GM19099 (cell line): ENCODE measurements around the gene PLCG1.

Experiments used
- POLR2A ChIP-seq: IDR thresholded peaks from 3 replicates; pipeline ENCODE4 v1.6.1; 2011; ENCODE audit warnings: low read depth; ENCODE audit not compliant: insufficient read length; ENCODE audit errors: extremely low read depth

Gene PLCG1

DNA sequence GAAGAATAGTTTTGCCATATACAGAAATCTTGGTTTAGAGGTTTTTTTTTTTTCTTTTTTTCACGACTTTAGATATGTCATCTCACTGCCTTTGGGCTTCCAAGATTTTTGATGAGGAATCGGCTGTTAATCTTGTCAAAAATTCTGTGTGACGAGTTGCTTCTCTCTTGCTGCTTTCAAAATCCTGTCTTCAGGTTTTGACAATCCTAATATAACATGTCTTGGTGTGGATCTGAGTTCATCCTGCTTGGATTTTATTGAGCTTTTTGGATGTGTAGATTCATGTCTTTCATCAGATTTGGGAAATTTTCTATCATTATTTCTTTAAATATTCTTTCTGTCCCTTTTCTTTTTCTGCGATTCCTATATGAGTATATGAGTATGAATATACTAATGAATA is 61.1 kb downstream of the PLCG1 start:
- TF ChIP-seq POLR2A: no peak

DNA sequence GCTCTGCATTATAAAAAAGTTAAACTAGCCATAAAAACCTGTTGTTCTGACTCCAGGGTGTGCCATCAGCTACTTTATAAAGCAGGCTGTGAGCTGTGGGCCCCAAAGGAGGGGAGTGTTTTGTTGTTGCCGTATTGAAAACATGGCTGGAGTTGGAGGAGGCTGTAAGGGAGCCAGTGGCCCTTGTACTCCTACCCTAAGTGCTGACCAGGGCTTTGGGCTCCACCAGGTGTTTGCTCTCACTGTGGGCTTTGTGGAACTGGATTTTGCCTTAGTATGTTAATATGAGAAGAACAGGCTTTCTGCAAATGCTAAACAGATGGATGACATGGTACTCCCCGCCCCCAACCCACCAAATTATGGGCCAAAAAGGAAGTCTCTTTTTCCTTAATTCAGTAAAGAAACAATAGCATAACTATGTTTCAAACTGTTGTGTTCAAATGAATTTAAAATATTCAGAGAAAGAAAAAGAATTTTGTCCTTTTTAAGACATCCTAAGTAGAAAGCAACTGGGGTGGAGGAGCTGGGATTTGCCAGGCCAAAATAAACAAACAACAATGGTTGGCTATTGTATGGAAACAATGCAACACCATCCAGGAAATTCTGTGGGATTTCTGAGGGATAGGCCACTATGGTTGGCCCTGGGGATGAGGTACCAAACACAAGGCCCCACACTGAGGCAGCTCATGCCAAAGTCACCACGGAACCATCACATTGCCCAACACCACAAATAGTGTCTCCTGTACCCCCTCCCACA is 63.3 kb downstream of the PLCG1 start:
- TF ChIP-seq POLR2A: no peak

DNA sequence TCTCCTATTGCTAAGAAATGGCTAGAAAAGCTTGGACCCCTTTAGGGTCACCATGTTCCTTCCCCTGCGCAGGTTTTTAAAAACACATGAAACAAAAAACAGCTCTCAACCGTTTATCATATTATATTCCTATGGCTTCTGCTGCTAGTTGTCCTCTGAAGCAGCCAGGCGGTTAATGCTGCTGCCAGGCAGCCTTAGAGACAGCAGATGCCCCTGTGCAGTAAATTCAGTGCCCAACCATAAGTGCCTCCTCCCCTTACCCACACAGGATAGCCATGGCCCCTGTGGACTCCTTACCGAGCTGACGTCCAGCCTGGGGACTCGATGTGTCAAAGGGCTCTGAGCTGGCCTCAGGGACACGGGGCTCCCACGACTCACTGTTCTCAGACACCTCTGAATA is 64.4 kb downstream of the PLCG1 start:
- no peak for TF ChIP-seq POLR2A

DNA sequence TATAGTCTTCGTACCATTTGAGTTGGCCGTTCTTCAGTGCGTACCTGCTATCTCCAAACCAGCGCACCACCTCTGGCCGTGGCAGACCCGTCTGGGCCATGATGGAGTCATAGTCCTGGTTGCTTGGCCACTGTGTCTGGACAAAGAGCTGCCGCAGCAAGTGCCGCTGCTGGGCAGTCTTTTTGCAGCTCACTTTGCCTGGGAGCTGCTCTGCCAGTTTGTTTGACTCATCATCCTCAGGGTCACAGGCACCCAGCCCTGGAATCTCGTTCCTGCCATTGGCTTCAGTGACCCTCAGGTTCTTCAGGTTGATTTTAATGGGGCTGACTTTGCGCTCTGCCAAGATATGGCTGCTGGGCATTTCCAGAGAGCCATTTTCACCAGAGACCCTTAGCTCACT is 65.1 kb downstream of the PLCG1 start:
- TF ChIP-seq POLR2A: no peak

DNA sequence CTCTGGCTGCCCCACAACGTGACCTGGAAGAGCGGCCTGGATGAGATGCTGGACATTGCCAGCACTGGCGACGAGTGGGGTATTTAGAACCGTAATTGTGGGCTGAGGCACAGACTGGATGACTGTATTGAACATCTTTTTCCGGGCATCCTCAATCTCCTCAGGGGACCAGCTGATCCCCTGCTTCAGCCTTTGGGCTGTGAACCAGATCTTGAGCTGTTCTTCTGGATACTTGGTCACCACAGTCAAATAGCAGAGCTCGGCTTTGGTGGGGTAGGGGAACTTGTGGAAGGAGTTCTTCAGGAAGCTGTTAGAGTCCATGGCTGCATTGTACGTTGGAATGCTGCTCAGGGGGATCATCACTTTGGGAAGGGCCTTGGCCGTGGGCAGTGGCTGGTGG is 66.3 kb downstream of the PLCG1 start:
- TF ChIP-seq POLR2A: no peak

DNA sequence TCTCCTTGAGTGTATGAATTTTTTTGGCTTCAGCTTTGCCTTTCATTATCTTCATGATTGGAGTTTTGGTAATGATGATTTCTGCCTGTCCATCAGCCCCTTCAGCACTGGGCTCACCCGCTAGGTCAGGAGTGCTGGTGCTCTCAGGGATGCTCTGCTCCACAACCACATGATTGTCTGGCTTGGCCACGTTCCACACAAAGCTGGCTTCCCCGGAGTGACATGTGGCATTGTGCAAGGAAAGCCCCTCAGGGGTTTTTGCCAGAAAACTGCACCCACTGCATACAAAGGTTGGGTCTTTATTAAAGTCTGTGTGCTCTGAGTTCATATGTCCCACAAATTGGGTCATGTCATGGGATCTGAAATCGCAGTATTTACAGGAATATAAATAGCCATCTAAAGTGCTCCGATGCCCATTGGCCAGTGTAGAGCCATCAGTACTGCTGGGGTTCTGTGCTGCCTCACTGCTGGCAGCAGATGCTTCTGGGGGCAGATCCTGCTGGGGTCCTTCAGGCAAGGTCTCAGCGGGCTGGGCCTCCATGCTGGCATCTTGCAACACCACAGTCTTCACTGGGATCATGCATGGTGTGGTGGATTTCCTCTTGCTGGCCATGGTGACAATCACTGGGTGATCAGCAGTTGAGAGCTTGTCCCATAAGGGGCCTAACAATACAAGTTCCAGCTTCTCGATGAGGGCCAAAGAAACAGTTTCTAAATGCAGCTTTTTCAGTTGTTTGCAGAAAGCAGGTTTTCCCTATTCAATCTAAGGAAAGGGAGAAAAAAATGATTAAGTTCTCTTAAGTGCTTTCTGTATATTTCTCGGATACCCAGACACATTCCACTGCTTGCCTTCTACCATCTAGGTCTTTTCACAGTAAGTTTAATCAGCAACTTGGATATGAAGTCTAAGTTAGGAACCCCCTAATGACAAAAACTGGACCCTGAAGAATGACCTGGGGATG is 67.2 kb downstream of the PLCG1 start:
- no peak for TF ChIP-seq POLR2A

DNA sequence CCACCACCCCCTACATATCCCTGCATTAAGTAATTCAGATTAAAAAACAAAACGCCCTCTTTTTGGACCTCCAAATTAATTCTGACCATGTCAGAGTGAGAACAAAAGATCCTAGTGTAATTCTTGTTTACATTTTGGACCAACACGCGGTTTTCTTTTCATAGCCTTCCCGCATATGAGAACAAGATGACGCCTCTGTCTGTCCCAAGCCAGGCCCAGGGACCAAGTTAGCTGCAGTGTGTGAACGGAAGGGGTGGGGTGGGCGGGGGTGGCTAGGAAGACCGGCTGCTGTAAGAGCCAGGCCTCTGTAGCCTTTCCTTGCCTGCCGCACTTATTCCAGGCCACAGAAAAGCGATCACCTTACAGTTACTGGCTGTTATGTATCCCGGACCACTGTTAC is 68.0 kb downstream of the PLCG1 start:
- TF ChIP-seq POLR2A: no peak

DNA sequence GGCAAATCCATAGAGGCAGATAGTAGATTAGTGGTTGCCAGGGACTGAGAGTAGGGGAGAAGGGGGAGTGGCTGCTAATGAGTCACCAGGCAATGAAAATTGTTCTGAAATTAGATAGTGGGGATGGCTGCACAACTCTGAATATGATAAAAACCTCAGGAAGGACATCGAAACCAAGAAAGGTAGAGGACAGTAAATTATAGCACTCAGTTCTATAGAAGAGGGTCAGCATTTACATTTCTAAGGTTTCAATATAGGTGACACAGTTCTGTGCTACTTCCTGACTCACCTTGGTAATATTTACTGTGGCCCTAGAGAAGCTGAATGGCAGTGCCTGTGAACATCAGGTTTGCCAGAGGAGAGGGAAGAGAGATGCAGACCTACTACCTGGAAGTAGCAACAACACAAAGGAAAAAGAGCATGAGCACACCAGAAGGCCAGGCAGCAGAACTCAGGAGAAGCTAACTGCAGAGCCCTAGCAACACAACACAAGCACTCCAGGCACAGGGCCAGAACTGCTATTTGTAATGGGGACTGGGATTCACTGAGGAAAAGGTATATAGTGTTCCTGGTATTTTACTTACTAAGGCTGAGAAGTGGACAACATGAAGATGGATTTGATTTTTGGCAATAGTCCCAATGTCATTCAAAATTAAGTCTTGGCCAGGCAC is 75.9 kb downstream of the PLCG1 start:
- TF ChIP-seq POLR2A: no peak

DNA sequence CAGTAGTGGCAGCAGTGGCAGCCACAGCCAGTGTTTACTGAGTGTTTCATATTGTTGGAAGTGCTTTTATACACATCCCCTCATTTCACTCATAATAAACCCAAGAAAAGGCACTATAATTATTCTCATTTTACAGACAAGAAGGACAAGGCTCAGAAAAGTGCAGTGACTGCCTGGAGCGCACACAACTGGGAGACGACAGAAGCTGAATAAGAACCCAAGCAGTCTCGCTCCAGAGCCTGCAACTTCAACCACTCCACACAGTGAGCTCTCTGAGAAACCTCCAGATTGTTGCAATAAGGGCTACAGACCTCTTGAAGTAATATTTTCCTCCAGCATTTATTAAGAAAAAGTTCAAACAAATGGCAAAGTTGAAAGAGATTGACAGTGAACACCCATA is 76.9 kb downstream of the PLCG1 start:
- no peak for TF ChIP-seq POLR2A

DNA sequence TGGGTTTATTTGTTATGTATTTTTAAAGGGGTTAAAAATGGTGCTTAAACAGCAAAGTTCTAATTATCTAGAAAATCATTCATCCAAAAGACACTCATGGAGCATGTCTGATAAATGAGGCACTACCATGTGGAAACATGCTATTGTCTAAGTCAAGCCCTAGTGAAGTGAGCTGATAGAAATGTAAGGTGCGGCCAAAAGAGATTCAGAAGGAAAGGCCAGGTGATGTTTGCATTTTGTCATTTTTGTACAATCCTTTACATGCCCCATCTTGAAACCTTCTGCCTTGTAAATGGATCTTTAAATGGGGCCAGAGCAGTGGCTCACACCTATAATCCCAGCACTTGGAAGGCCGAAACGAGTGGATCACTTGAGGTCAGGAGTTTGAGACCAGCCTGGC is 77.3 kb downstream of the PLCG1 start:
- TF ChIP-seq POLR2A: no peak

DNA sequence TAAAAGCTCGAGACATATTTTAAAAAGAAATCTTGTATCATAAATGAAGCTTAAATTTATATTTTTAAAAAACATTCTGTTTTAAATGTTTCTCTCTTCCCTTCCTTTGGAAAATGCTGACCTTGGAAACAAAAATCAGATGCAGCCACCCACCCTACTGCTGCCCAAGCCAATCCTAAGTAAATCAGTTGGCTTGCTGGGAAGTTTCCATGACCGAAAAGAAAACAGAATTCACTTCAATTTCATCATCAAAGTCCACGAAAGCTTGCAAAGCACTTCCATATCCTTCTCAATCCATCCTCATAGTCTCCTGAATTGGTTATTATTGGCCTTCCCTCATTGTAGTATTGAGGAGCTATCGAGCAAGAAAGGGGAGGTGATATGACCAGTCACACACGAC is 80.1 kb downstream of the PLCG1 start:
- no peak for TF ChIP-seq POLR2A

DNA sequence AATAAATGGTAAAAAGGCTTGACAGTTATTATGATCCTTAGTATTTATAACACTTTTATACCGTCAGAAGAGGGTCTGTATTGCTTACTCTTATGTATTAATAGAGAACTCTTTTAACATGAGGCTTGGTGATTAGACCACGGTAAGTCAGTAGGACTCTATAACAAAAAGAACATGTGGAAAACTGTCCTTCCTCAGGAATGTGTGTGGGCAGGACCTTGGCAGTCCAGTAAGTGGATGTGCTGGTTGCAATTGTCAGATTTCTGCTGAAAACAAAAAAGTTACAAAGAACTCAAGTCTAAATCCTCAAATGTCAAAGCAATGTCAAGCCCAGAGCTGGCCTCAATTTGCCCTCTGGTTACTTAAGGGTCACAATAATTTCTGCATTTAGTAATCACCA is 81.1 kb downstream of the PLCG1 start:
- no peak for TF ChIP-seq POLR2A

DNA sequence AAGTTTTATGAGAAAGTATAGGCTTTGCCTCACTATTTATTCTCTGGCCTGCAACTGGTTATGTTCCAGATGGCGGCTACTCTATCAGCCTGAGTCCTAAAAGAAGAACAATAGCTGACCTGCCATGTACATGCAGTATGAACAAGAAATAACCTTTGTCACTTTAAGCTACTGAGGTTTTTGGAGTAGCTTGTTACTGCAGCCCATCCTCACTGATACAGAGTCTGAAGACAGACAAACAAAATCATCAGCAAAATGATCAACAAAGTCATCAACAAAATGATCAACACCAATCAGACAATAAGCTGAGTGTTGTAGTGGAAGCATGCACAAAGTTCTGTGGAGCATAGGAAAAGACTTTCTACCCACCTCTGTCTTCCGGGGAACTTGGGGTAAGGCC is 82.5 kb downstream of the PLCG1 start:
- TF ChIP-seq POLR2A: no peak

DNA sequence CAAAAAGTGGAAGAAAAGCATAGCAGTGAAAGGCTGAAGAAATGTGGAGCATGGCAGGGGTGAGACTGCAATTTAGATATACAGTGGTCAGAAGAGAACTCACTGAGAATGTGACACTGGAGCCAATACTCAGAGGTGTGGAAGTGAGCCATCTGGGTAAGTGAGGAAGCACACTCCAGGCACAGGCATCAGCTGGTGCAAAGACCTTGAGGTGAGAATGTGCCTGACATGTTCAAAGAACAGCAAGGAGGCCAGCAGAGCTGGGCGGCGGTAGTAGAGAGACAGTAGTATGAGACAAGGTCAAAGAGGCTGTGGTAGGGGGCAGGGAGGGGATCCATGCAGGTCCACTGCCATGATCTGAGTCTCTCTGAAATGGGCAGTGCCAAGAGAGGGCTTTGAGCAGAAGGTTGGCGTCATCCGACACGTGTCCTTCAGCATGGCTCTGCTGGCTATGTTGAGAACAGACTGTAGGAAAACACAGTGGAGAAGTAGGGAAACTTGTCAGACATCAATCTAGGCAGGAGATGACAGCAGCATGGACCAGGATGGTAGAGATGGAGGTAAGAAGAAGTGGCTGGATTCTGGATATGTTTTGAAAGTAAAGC is 84.4 kb downstream of the PLCG1 start:
- no peak for TF ChIP-seq POLR2A

DNA sequence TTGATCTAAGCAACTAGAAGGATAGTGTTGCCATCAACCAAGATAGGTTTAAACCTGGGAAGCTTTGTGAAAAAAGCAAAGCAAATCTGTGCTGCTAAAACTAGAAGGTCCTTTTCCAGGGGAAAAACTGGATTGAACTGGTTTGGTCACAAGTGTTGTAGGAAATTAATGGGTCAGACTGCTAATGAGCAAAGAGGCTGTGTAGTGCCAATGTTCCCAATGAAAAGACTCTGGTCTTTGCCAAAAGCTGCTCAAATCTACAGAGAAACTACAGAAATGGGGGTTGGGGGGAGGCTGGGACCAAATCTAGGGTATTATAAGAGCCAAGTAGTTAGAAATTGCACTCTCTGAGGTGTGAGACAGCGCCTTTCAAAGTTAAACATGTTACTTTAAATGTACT is 85.0 kb downstream of the PLCG1 start:
- no peak for TF ChIP-seq POLR2A
